Fibroblast of lung (primary cell): ENCODE data around the gene CDHR4.

Experiments
- EZH2 ChIP-seq: IDR thresholded peaks from 2 replicates; pipeline ENCODE4 v1.5.1; 2012; ENCODE audit warnings: low read length, control low read depth, mild to moderate bottlenecking; ENCODE audit errors: missing control alignments
- TF ChIP-seq, protein P1 (sequence below), 2 donors: IDR thresholded peaks in 1 of 2; conservative IDR thresholded peaks in 1 of 2; 1 replicate in 1 of 2; 2 replicates in 1 of 2; pipeline ENCODE4 v1.5.1; 2011 to 2012; ENCODE audit warnings: low read length in 2 of 2, control low read depth in 1 of 2, inconsistent platforms in 1 of 2, low read depth in 1 of 2, mild to moderate bottlenecking in 1 of 2

DNA sequence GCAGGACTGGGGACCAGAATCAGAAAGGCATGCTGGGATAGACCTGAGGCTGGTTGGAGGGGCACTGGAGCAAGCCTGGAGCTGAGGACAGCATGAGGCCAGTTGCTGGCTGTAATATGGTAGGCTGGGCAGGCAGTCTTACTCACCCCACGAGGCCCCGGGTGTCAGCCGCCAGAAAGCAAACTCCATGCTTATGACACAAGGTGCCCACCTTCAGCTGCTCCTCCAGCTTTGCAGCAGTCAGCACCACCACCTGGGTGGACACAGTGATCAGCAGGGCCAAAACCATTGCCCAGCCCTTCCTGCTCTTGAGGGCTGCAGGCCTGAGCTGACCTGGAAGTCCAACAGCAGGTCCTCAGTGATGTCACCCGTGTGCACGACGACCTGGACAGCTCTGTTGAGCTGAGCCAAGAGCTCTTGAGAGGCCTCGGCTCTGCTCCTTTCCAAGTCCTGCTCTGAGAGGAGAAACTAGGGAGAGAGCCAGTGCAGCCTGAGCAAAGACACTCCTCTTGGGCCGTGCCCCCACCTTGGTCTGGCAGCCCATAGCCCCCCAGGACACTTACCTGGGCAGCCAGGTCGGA is 13.3 kb upstream of the CDHR4 start:
- TF ChIP-seq EZH2: no peak
- TF ChIP-seq, protein P1, sequence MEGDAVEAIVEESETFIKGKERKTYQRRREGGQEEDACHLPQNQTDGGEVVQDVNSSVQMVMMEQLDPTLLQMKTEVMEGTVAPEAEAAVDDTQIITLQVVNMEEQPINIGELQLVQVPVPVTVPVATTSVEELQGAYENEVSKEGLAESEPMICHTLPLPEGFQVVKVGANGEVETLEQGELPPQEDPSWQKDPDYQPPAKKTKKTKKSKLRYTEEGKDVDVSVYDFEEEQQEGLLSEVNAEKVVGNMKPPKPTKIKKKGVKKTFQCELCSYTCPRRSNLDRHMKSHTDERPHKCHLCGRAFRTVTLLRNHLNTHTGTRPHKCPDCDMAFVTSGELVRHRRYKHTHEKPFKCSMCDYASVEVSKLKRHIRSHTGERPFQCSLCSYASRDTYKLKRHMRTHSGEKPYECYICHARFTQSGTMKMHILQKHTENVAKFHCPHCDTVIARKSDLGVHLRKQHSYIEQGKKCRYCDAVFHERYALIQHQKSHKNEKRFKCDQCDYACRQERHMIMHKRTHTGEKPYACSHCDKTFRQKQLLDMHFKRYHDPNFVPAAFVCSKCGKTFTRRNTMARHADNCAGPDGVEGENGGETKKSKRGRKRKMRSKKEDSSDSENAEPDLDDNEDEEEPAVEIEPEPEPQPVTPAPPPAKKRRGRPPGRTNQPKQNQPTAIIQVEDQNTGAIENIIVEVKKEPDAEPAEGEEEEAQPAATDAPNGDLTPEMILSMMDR (conservative IDR thresholded peaks at IDR 0.05 in 1 of 2, IDR thresholded peaks at IDR 0.05 in 1 of 2; ENCODE audit: low read depth in 1 of 2, low read length in 2 of 2): no peak
